Mammary epithelial cell (primary cell): ENCODE results near the gene C12orf60.

ENCODE experiments used
- EZH2 ChIP-seq: IDR thresholded peaks from 2 replicates; pipeline ENCODE4 v1.6.1; 2012; ENCODE audit warnings: low read length, inconsistent platforms, borderline replicate concordance
- TF ChIP-seq, protein P1 (sequence below), 2 donors: IDR thresholded peaks in 1 of 2; conservative IDR thresholded peaks in 1 of 2; 2 replicates each; pipeline ENCODE4 v1.5.1; 2011 to 2012; ENCODE audit warnings: inconsistent platforms in 2 of 2, low read length in 2 of 2, mild to moderate bottlenecking in 2 of 2, control low read depth in 1 of 2, low read depth in 1 of 2; ENCODE audit not compliant: insufficient read depth in 1 of 2; ENCODE audit errors: extremely low read depth in 1 of 2

GRCh38 chr12:14873440-14874185, 70.1 kb downstream of the C12orf60 start:
- TF ChIP-seq, protein P1, sequence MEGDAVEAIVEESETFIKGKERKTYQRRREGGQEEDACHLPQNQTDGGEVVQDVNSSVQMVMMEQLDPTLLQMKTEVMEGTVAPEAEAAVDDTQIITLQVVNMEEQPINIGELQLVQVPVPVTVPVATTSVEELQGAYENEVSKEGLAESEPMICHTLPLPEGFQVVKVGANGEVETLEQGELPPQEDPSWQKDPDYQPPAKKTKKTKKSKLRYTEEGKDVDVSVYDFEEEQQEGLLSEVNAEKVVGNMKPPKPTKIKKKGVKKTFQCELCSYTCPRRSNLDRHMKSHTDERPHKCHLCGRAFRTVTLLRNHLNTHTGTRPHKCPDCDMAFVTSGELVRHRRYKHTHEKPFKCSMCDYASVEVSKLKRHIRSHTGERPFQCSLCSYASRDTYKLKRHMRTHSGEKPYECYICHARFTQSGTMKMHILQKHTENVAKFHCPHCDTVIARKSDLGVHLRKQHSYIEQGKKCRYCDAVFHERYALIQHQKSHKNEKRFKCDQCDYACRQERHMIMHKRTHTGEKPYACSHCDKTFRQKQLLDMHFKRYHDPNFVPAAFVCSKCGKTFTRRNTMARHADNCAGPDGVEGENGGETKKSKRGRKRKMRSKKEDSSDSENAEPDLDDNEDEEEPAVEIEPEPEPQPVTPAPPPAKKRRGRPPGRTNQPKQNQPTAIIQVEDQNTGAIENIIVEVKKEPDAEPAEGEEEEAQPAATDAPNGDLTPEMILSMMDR (conservative IDR thresholded peaks at IDR 0.05 in 1 of 2, IDR thresholded peaks at IDR 0.05 in 1 of 2; ENCODE audit: extremely low read depth in 1 of 2, insufficient read depth in 1 of 2, low read depth in 1 of 2, low read length in 2 of 2): no peak
- TF ChIP-seq EZH2: no peak
